ENCODE data around the gene PHF20.

DNA sequence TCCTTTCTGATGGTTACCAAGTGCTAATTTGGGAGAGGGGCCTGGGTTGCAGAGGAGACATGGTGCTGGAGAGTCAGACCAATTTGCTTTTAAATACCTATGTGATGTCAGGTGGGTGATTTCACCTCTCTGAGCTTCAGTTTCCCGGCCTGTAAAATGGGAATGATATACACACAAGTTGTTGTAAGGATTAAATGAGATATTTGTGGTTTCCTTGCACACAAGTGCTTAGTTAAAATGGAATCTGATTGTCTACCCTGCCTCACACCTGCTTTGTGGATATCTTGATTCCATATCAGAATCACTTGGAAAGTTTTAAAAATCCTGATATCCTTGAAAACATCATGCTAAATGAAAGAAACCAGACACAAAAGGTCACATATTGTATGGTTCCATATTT lies 138.0 kb downstream of the PHF20 start:
- TF ChIP-seq, protein P1, sequence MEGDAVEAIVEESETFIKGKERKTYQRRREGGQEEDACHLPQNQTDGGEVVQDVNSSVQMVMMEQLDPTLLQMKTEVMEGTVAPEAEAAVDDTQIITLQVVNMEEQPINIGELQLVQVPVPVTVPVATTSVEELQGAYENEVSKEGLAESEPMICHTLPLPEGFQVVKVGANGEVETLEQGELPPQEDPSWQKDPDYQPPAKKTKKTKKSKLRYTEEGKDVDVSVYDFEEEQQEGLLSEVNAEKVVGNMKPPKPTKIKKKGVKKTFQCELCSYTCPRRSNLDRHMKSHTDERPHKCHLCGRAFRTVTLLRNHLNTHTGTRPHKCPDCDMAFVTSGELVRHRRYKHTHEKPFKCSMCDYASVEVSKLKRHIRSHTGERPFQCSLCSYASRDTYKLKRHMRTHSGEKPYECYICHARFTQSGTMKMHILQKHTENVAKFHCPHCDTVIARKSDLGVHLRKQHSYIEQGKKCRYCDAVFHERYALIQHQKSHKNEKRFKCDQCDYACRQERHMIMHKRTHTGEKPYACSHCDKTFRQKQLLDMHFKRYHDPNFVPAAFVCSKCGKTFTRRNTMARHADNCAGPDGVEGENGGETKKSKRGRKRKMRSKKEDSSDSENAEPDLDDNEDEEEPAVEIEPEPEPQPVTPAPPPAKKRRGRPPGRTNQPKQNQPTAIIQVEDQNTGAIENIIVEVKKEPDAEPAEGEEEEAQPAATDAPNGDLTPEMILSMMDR (IDR thresholded peaks at IDR 0.05; ENCODE audit: poor library complexity, severe bottlenecking): no peak
- TF ChIP-seq MXI1 (conservative IDR thresholded peaks at IDR 0.05; ENCODE audit: poor library complexity, severe bottlenecking): no peak
- TF ChIP-seq REST (IDR thresholded peaks at IDR 0.05; ENCODE audit: borderline replicate concordance): no peak
- no peak for TF ChIP-seq POLR2AphosphoS5 (IDR thresholded peaks at IDR 0.05)
- no peak for TF ChIP-seq TAF1 (IDR thresholded peaks at IDR 0.05; ENCODE audit: low read depth)
- no peak for TF ChIP-seq EP300 (conservative IDR thresholded peaks at IDR 0.05; ENCODE audit: poor library complexity, severe bottlenecking)
